Neural progenitor cell (in vitro differentiated cells): ENCODE measurements around the gene STARD3.
A peak's percentile ranks its signal among the peaks of the same experiment; 100 is the strongest.

Experiments
- EZH2 ChIP-seq: fragments of 200-600 bp; sonication (generic); IDR thresholded peaks from 2 replicates; pipeline ENCODE4 v1.6.1; 2017; ENCODE audit warnings: antibody characterized with exemption, mild to moderate bottlenecking, moderate library complexity
- EZH2phosphoT487 ChIP-seq: fragments of 200-600 bp; sonication (generic); IDR thresholded peaks from 2 replicates; pipeline ENCODE4 v1.6.1; 2017; ENCODE audit warnings: antibody characterized with exemption
- TF ChIP-seq, protein P1 (sequence below): fragments of 200-600 bp; sonication (generic); IDR thresholded peaks from 2 replicates; pipeline ENCODE4 v1.5.1; 2017; ENCODE audit warnings: antibody characterized with exemption, mild to moderate bottlenecking

- TF ChIP-seq EZH2phosphoT487 (no peak), EZH2 (no peak)
- TF ChIP-seq, protein P1, sequence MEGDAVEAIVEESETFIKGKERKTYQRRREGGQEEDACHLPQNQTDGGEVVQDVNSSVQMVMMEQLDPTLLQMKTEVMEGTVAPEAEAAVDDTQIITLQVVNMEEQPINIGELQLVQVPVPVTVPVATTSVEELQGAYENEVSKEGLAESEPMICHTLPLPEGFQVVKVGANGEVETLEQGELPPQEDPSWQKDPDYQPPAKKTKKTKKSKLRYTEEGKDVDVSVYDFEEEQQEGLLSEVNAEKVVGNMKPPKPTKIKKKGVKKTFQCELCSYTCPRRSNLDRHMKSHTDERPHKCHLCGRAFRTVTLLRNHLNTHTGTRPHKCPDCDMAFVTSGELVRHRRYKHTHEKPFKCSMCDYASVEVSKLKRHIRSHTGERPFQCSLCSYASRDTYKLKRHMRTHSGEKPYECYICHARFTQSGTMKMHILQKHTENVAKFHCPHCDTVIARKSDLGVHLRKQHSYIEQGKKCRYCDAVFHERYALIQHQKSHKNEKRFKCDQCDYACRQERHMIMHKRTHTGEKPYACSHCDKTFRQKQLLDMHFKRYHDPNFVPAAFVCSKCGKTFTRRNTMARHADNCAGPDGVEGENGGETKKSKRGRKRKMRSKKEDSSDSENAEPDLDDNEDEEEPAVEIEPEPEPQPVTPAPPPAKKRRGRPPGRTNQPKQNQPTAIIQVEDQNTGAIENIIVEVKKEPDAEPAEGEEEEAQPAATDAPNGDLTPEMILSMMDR = peak; percentile 85
Measured at GRCh38 chr17:39634384-39634871, 2.5 kb upstream of the STARD3 start.
